ENCODE results near the gene SFXN5.

DNA sequence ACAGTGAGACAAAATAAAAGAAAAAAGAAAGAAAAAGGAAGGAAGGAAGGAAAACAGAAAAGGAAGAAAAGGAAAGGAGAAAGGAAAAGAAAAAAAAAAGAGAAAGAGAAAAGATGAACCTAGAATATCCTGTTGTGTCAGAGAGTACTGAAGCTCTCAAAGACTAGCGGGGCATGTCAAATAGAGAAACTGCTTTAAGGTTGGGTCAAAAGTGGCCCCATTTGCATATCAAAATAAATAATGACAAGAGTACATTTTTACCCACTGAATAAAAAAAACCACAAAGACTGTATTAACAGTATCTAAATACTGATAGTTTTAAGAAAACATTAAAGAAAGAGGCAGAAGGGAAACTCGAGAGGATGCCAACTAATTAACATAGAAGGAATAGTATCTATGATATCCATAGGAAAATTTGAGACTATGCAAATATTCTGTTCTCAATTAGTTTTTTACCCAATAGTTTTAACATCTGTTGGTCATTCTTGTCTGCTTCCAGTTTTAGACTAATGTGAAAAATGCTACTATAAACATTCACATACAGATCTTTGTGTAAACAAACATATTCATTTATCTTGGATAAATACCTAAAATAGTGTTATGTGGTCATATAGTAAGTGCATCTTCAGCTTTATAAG is 53.2 kb downstream of the SFXN5 start:
- TF ChIP-seq, protein P1, sequence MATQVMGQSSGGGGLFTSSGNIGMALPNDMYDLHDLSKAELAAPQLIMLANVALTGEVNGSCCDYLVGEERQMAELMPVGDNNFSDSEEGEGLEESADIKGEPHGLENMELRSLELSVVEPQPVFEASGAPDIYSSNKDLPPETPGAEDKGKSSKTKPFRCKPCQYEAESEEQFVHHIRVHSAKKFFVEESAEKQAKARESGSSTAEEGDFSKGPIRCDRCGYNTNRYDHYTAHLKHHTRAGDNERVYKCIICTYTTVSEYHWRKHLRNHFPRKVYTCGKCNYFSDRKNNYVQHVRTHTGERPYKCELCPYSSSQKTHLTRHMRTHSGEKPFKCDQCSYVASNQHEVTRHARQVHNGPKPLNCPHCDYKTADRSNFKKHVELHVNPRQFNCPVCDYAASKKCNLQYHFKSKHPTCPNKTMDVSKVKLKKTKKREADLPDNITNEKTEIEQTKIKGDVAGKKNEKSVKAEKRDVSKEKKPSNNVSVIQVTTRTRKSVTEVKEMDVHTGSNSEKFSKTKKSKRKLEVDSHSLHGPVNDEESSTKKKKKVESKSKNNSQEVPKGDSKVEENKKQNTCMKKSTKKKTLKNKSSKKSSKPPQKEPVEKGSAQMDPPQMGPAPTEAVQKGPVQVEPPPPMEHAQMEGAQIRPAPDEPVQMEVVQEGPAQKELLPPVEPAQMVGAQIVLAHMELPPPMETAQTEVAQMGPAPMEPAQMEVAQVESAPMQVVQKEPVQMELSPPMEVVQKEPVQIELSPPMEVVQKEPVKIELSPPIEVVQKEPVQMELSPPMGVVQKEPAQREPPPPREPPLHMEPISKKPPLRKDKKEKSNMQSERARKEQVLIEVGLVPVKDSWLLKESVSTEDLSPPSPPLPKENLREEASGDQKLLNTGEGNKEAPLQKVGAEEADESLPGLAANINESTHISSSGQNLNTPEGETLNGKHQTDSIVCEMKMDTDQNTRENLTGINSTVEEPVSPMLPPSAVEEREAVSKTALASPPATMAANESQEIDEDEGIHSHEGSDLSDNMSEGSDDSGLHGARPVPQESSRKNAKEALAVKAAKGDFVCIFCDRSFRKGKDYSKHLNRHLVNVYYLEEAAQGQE (IDR thresholded peaks at IDR 0.05; ENCODE audit: insufficient read depth in 1 of 2, low read depth in 2 of 2, low read length in 2 of 2) = no peak
- TF ChIP-seq POLR2AphosphoS5 (IDR thresholded peaks at IDR 0.05; ENCODE audit: low read depth, low read length) (no peak), TAF1 (IDR thresholded peaks at IDR 0.05; ENCODE audit: borderline replicate concordance, insufficient read depth, low read length) (no peak), SIN3A (IDR thresholded peaks at IDR 0.05; ENCODE audit: borderline replicate concordance, insufficient read depth, low read length) (no peak)

Data from PFSK-1 (cell line).